NCI-H1417 (cell line): ENCODE data around the gene DHRS13.
A peak's percentile ranks its signal among the peaks of the same experiment; 100 is the strongest.

ENCODE experiments used
- DNase-seq, 3 experiments: peaks; one replicate each; lab custom pipeline; 2025; lab: John Stamatoyannopoulos, UW

The DHRS13 gene

DNA sequence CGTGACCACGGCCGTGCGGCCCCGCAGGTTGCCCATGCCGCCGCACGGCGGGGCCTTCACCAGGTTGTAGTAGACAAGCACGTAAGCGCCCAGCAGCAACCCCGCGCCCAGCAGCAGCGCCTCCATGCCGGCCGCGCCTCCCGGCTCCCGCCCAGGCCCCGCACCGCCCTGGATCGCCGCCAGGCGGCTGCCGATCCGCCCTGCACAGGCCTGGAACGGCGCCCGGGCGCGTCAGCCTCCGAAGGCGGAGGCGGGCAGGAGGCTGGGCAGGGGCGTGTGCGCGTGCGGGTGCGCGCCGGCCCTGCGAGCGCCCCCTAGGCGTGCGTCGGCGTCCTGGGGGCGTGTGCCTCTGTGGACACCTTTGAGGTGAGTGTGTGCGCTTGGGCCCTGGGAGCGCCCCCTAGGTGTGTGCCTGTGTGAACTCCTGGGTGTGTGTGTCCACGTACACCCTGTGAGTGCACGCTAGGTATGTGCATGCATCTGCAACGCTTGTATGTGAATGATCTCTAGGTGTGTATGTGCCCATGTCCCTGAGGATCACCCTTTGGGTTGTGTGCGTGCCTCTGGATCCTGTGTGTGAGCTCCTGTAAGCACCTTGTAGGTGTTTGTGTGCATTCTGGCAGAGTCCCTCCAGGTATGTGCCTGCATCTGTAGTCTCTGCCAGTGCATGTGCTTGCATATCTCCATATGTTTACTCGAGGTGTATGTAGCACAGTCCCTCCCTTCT lies at the start of gene DHRS13:
Gene DHRS13 (minus strand): TSS at position 261 of the 727 bp plus-strand sequence. CDS start 135 bp downstream, at position 126.
- DNase-seq, result peak; percentile 97

DNA sequence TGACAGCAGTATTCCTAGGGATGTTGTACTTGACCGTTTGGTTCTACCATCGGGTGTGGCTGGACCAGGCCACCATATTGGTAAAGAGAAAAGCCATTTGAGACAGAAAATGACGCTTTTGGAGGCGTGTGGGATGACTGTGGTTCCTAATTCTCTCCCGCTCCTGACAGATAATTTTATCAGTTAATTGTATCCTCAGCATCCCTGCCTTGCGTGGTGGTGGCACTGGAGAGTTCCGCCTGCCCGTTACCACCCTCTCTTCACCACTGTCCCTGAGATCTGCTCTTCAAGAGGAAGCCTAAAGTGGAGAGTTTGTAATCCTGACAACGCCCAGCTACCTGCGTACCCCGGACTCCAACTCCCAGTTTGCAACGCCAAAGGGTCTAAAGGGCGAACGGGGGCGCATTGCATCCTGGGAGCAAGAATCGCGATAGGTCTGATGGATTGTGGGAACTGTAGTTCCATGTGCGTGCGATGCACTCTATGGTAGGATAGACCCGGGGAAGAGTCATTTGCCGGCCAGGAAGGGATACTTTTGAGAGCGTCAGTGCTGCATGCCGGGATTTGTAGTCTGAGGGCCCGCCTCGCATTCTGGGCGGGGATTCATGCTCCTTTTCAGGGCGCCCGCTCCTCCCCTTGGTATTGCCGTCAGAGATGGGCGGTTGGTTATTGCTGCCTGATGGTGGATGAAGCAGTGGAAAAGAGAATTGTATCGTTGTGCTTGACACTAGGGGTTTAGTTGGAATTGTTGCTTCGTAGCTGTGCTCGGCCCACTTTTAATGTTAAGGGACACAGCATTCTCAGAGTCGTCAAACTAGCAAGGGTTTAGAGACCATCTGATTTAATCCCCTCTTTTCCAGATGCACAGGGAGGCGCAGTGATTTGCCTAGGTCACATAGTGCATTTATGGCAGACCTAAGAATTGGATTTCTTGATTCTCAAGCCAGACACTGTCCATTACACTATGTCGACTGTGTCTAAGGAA lies 49.4 kb upstream of the DHRS13 start:
- peak; percentile 98 to 100 (median 98) for DNase-seq

- peak; percentile 99 to 100 (median 99) for DNase-seq
These were observed 48.6 kb upstream of the DHRS13 start, which contains the start of gene PHF12 for GRCh38 chr17:28951428-28951990. PHF12 (minus strand) TSS chr17:28951518; CDS start chr17:28950960, 558 bp downstream.

DNA sequence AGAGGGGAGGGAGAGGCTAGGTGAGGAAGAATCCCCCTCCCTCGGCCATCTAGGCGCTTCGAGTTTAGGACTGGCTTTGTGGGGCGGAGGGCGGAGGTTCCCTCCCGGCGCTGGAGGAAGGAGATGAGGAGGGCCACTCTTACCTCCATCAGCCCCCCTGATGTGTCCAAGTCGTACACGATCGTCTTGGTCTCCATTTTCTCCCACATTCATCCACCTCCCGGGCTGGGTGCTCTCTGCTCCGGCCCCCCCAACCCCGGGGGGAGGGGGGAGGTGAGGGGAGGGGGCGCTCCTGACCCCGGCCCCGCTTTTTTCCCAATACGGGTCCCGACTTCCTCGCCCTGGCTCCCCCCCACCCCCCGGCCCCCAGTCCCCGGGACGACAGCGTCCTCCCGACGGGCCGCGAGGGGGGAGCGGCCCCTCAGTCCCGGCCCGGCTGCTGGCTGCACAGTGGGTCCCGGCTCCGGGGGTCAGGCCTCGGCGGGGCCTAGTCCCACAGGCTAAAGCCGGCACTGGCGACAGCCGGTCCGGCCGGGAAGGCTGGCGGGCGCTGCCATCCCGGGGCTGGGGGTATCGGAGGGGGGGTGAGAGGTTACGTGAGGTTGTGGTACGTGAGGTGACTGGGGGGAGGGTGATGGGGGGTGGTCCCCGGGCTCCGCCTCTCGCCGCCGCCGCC lies 48.0 kb upstream of the DHRS13 start:
- DNase-seq, result peak in 1 of 3 experiments; percentile 66

GRCh38 chr17:28950017-28950751 lies 47.3 kb upstream of the DHRS13 start:
- DNase-seq, result peak; percentile 14 to 69 (median 66)

GRCh38 chr17:28949185-28950016 lies 46.5 kb upstream of the DHRS13 start:
- DNase-seq, result peak; percentile 59 to 83 (median 79)

DNA sequence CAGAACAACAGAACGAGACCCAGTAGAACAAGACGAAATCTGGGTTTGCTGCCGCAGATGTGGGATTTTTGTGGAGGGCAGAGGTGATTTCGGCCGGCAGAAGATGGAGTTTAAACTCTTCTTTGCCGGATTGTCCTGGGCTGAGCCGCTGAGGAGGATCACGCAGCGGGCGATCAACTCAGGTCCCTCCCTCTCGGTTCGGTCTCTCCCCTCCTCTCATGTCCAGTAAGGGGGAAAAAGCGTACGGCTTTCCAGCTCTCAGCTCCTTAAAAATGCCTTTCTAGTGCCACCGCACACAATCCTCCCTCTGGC lies 46.0 kb upstream of the DHRS13 start:
- DNase-seq, result no peak

- no peak for DNase-seq
These were observed 45.5 kb upstream of the DHRS13 start for GRCh38 chr17:28948342-28948741.

DNA sequence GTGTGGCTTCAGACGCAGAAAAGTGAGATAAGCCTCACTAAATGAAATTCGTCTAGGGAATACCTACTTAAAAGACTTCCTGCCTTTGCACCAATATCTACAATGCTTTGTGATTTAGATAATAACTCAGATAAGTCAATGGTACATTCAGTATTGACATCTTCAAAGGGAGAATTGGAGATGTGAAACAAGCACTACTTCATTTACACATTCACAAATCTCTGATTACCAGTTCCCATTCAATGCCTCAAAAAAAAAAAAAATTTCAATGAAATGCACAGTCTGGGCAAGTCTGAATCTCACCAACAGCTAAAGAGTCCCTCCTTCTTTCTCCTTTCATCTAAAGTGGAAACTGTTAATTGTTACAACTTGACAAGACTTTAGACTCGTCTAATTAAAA lies 44.8 kb upstream of the DHRS13 start:
- no peak for DNase-seq

- DNase-seq, result no peak
These were observed 43.4 kb upstream of the DHRS13 start for GRCh38 chr17:28946239-28946638.

GRCh38 chr17:28944862-28945741 lies 42.2 kb upstream of the DHRS13 start:
- DNase-seq, result no peak

GRCh38 chr17:28944343-28944742 lies 41.5 kb upstream of the DHRS13 start:
- DNase-seq, result no peak

DNA sequence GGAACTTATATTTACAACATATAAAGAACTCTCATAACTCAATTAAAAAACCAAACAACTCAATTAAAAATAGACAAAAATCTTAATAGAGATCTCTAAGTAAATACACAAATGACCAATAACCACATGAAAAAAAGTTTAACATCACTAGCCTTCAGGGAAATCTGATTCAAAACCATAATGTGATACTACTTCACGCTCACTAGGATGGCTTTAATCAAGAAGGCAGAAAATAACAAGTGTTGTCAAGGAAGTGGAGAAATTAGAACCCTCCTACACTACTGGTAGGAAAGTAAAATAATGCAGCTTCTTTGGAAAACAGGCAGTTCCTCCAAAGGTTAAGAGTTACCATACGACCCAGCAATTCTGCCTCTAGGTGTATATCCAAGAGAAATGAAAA lies 40.0 kb upstream of the DHRS13 start:
- no peak for DNase-seq

- no peak for DNase-seq
These were observed 38.4 kb upstream of the DHRS13 start for GRCh38 chr17:28941251-28941650.

GRCh38 chr17:28940675-28941074 lies 37.8 kb upstream of the DHRS13 start:
- no peak for DNase-seq

DNA sequence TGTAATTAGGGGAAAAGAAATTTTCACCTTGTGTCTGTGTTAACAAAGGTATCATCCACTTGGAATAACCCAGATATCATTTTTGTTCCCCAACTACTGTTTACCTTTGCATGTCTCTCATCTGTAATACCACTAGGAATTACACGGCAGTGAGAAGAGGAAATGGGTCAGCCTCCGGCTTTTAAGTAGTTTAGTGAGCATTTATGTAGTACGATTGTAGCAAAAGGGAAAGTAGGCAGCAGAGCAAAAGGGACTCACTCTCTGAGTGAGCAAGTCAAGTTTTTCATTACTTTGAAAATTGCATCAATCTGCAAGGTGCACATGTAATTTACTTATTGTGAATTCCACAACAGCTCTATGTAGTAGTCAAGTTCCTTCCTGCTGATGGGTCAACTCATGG lies 37.3 kb upstream of the DHRS13 start:
- no peak for DNase-seq

GRCh38 chr17:28938552-28938951 lies 35.7 kb upstream of the DHRS13 start:
- no peak for DNase-seq

DNA sequence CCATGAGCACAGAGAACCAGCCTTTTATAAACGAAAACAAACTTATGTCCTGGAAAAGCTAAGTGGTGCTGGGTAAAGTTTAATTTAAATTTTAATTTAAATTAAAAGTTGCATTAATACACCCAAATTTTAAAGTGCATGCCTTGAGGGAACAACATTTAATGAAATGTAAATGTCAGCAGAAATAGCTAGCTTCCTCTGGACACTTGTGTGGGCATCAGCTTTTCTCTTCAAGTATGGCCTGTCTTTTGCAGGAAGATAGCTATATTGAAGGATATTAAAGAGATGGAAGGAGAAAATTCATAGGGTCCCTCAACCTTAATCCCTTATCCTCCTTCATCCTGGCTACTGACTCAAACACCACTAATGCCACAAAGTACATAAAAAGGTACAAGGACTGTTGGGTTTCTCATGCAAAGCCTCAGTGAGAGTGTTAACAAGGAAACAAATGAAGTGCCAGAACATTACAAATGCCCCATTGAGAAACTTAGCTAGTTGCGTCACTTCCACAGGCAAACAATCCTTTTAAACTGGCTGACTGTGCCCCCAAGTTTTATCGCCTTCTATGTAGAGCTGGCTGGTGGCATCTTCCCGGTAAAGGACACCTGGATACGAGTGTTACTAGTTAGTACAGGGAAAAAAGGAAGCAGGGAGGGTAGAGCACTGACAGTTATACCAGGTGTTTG lies 34.3 kb upstream of the DHRS13 start:
- no peak for DNase-seq
